ENCODE measurements around the gene PHLDA1.

- TF ChIP-seq HOXA9 (CRISPR knock-in tag; IDR thresholded peaks at IDR 0.05; ENCODE audit: borderline replicate concordance) (no peak), SP1 (IDR thresholded peaks at IDR 0.05) (no peak), SP1 (CRISPR knock-in tag; IDR thresholded peaks at IDR 0.05) (no peak)
Observed at GRCh38 chr12:76080729-76081415, 49.3 kb upstream of the PHLDA1 start.
